SK-N-SH treated with all-trans-retinoic acid at 6 μM for 48 hours (cell line): ENCODE results near the gene SPEF1.
A peak's percentile ranks its signal among the peaks of the same experiment; 100 is the strongest.

Experiments
- ATAC-seq: fragments of 200-7000 bp; cut with Tn5 transposase; 3 replicates; pipeline ENCODE4 v1.9.1; 2020; ENCODE audit warnings: mild to moderate bottlenecking, moderate library complexity
- ARNTL ChIP-seq: fragments of 450-650 bp; formaldehyde crosslinking; IDR thresholded peaks from 2 replicates; pipeline ENCODE4 v1.5.0; 2020; ENCODE audit warnings: low read depth, mild to moderate bottlenecking, moderate library complexity, borderline replicate concordance
- CSDC2 ChIP-seq: fragments of 250-450 bp; sonication (Bioruptor Pico); IDR thresholded peaks from 2 replicates; pipeline ENCODE4 v1.5.0; 2020; ENCODE audit warnings: mild to moderate bottlenecking, moderate library complexity
- CSRNP3 ChIP-seq: fragments of 250-450 bp; sonication (Bioruptor Pico); IDR thresholded peaks from 2 replicates; pipeline ENCODE4 v1.5.1; 2021; ENCODE audit warnings: mild to moderate bottlenecking, moderate library complexity
- ESRRG ChIP-seq: fragments of 250-450 bp; sonication (Bioruptor Pico); IDR thresholded peaks from 2 replicates; pipeline ENCODE4 v1.6.1; 2021; ENCODE audit warnings: mild to moderate bottlenecking
- GLIS3 ChIP-seq: fragments of 250-450 bp; sonication (Bioruptor Pico); IDR thresholded peaks from 2 replicates; pipeline ENCODE4 v1.5.0; 2020; ENCODE audit warnings: mild to moderate bottlenecking, moderate library complexity
- ISL1 ChIP-seq: fragments of 250-450 bp; sonication (Bioruptor Pico); IDR thresholded peaks from 2 replicates; pipeline ENCODE4 v2.1.2; 2022; ENCODE audit warnings: mild to moderate bottlenecking, moderate library complexity
- OSR1 ChIP-seq: fragments of 250-450 bp; sonication (Bioruptor Pico); IDR thresholded peaks from 2 replicates; pipeline ENCODE4 v1.8.0; 2022; ENCODE audit warnings: moderate library complexity, mild to moderate bottlenecking, inconsistent platforms
- PATZ1 ChIP-seq: fragments of 250-450 bp; sonication (Bioruptor Pico); IDR thresholded peaks from 2 replicates; pipeline ENCODE4 v1.8.0; 2020; ENCODE audit warnings: mild to moderate bottlenecking, moderate library complexity, borderline replicate concordance
- POU6F1 ChIP-seq: fragments of 250-450 bp; sonication (Bioruptor Pico); IDR thresholded peaks from 2 replicates; pipeline ENCODE4 v1.8.0; 2021; ENCODE audit warnings: low read depth, mild to moderate bottlenecking, moderate library complexity, borderline replicate concordance
- PPARA ChIP-seq: fragments of 250-450 bp; sonication (Bioruptor Pico); IDR thresholded peaks from 2 replicates; pipeline ENCODE4 v1.5.0; 2020; ENCODE audit warnings: mild to moderate bottlenecking, borderline replicate concordance
- RARB ChIP-seq: fragments of 250-450 bp; sonication (Bioruptor Pico); IDR thresholded peaks from 2 replicates; pipeline ENCODE4 v1.8.0; 2021; ENCODE audit warnings: mild to moderate bottlenecking, moderate library complexity
- SNAI2 ChIP-seq: fragments of 250-450 bp; sonication (Bioruptor Pico); IDR thresholded peaks from 2 replicates; pipeline ENCODE4 v1.5.0; 2020; ENCODE audit warnings: mild to moderate bottlenecking, moderate library complexity
- TCF4 ChIP-seq: fragments of 250-450 bp; sonication (Bioruptor Pico); IDR thresholded peaks from 2 replicates; pipeline ENCODE4 v1.8.0; 2021; ENCODE audit warnings: mild to moderate bottlenecking, moderate library complexity, borderline replicate concordance
- TOX ChIP-seq: fragments of 250-450 bp; sonication (Bioruptor Pico); IDR thresholded peaks from 2 replicates; pipeline ENCODE4 v1.8.0; 2021; ENCODE audit warnings: mild to moderate bottlenecking, moderate library complexity, borderline replicate concordance
- TSHZ2 ChIP-seq: fragments of 250-450 bp; sonication (Bioruptor Pico); IDR thresholded peaks from 2 replicates; pipeline ENCODE4 v1.5.0; 2020; ENCODE audit warnings: mild to moderate bottlenecking, moderate library complexity
- ZC3H10 ChIP-seq: fragments of 250-450 bp; sonication (Bioruptor Pico); IDR thresholded peaks from 2 replicates; pipeline ENCODE4 v1.5.1; 2021; ENCODE audit warnings: mild to moderate bottlenecking, moderate library complexity
- ZNF565 ChIP-seq: fragments of 450-650 bp; formaldehyde crosslinking; conservative IDR thresholded peaks from 2 replicates; pipeline ENCODE4 v1.5.0; 2020; ENCODE audit warnings: low read depth, mild to moderate bottlenecking, moderate library complexity
- ZNF70 ChIP-seq: fragments of 450-650 bp; formaldehyde crosslinking; IDR thresholded peaks from 2 replicates; pipeline ENCODE4 v1.5.0; 2020; ENCODE audit warnings: mild to moderate bottlenecking, moderate library complexity

Gene SPEF1

GRCh38 chr20:3820048-3820900 is 39.0 kb upstream of the SPEF1 start, which contains the start of gene AP5S1:
Gene AP5S1 (plus strand): TSS chr20:3820547. CDS start chr20:3822118, 1,571 bp downstream.
- no peak for TF ChIP-seq ARNTL (CRISPR knock-in tag)
- 0 out of 2 replicates have a peak, but pooled peaks have one; percentile 49 for TF ChIP-seq CSDC2 (CRISPR knock-in tag)
- TF ChIP-seq, all 23 proteins: peak for 1
- ATAC-seq: peak; percentile 88

GRCh38 chr20:3819411-3820047 is 38.3 kb upstream of the SPEF1 start:
- TF ChIP-seq POU6F1 (CRISPR knock-in tag) (no peak), PATZ1 (CRISPR knock-in tag) (no peak), RARB (CRISPR knock-in tag) (no peak), ZNF565 (CRISPR knock-in tag) (no peak), SNAI2 (CRISPR knock-in tag) (no peak), OSR1 (CRISPR knock-in tag) (no peak), CSRNP3 (CRISPR knock-in tag) (no peak), PPARA (no peak), ESRRG (no peak), GLIS3 (CRISPR knock-in tag) (no peak), ZNF70 (CRISPR knock-in tag) (no peak), ZC3H10 (CRISPR knock-in tag) (no peak), TOX (CRISPR knock-in tag) (no peak)
- no peak for ATAC-seq

GRCh38 chr20:3818155-3819151 is 37.2 kb upstream of the SPEF1 start:
- TF ChIP-seq ZNF565 (CRISPR knock-in tag) (no peak), TCF4 (CRISPR knock-in tag) (peak; percentile 63; the same call in 1 of the 2 replicates), ZNF70 (CRISPR knock-in tag) (no peak; the same call in 1 of the 2 replicates), RARB (CRISPR knock-in tag) (no peak), ISL1 (CRISPR knock-in tag) (no peak), ARNTL (CRISPR knock-in tag) (no peak), TSHZ2 (peak; percentile 71; the same call in 1 of the 2 replicates), GLIS3 (CRISPR knock-in tag) (no peak)
- ATAC-seq: peak; percentile 85
